ENCODE results near the gene PPP2R2B.

The PPP2R2B gene

GRCh38 chr5:146589028-146589345 is 289.6 kb downstream of the PPP2R2B start:
- TF ChIP-seq CREB1 (IDR thresholded peaks at IDR 0.05; ENCODE audit: low read depth) = no peak
- TF ChIP-seq TAF1 (IDR thresholded peaks at IDR 0.05; ENCODE audit: low read depth) = no peak
- TF ChIP-seq NFIC (IDR thresholded peaks at IDR 0.05) = no peak
- no peak for TF ChIP-seq USF1 (IDR thresholded peaks at IDR 0.05)
- TF ChIP-seq YY1 (IDR thresholded peaks at IDR 0.05; ENCODE audit: low read depth) = no peak
- no peak for TF ChIP-seq TEAD4 (IDR thresholded peaks at IDR 0.05)
- no peak for TF ChIP-seq MAX (IDR thresholded peaks at IDR 0.05)
- no peak for TF ChIP-seq RAD21 (IDR thresholded peaks at IDR 0.05; ENCODE audit: low read depth)
- TF ChIP-seq ZBTB7A (IDR thresholded peaks at IDR 0.05; ENCODE audit: low read depth) = no peak
- no peak for TF ChIP-seq FOXM1 (IDR thresholded peaks at IDR 0.05; ENCODE audit: borderline replicate concordance, low read depth)
- TF ChIP-seq CEBPB (IDR thresholded peaks at IDR 0.05) = no peak
- no peak for TF ChIP-seq EP300 (IDR thresholded peaks at IDR 0.05; ENCODE audit: borderline replicate concordance)
- TF ChIP-seq TCF12 (IDR thresholded peaks at IDR 0.05; ENCODE audit: low read depth) = no peak
- TF ChIP-seq EGR1 (IDR thresholded peaks at IDR 0.05) = no peak

- no peak for TF ChIP-seq RAD21 (IDR thresholded peaks at IDR 0.05; ENCODE audit: low read depth)
- TF ChIP-seq NFIC (IDR thresholded peaks at IDR 0.05) = no peak
- TF ChIP-seq TAF1 (IDR thresholded peaks at IDR 0.05; ENCODE audit: low read depth) = no peak
- no peak for TF ChIP-seq TCF12 (IDR thresholded peaks at IDR 0.05; ENCODE audit: low read depth)
- no peak for TF ChIP-seq USF1 (IDR thresholded peaks at IDR 0.05)
- TF ChIP-seq CEBPB (IDR thresholded peaks at IDR 0.05) = no peak
- no peak for TF ChIP-seq EP300 (IDR thresholded peaks at IDR 0.05; ENCODE audit: borderline replicate concordance)
- TF ChIP-seq TEAD4 (IDR thresholded peaks at IDR 0.05) = no peak
- no peak for TF ChIP-seq REST (IDR thresholded peaks at IDR 0.05; ENCODE audit: low read depth)
- no peak for TF ChIP-seq EGR1 (IDR thresholded peaks at IDR 0.05)
- no peak for TF ChIP-seq ZBTB7A (IDR thresholded peaks at IDR 0.05; ENCODE audit: low read depth)
- no peak for TF ChIP-seq FOXM1 (IDR thresholded peaks at IDR 0.05; ENCODE audit: borderline replicate concordance, low read depth)
- no peak for TF ChIP-seq MAX (IDR thresholded peaks at IDR 0.05)
- TF ChIP-seq YY1 (IDR thresholded peaks at IDR 0.05; ENCODE audit: low read depth) = no peak
Observed at GRCh38 chr5:146588331-146589027, 290.1 kb downstream of the PPP2R2B start.

GRCh38 chr5:146586752-146587151 is 291.8 kb downstream of the PPP2R2B start:
- TF ChIP-seq MAX (IDR thresholded peaks at IDR 0.05) (no peak), TAF1 (IDR thresholded peaks at IDR 0.05; ENCODE audit: low read depth) (no peak), REST (IDR thresholded peaks at IDR 0.05; ENCODE audit: low read depth) (no peak), ZBTB7A (IDR thresholded peaks at IDR 0.05; ENCODE audit: low read depth) (no peak), YY1 (IDR thresholded peaks at IDR 0.05; ENCODE audit: low read depth) (no peak), TEAD4 (IDR thresholded peaks at IDR 0.05) (no peak), NFIC (IDR thresholded peaks at IDR 0.05) (no peak), USF1 (IDR thresholded peaks at IDR 0.05) (no peak), CEBPB (IDR thresholded peaks at IDR 0.05) (no peak), CREB1 (IDR thresholded peaks at IDR 0.05; ENCODE audit: low read depth) (no peak), TCF12 (IDR thresholded peaks at IDR 0.05; ENCODE audit: low read depth) (no peak), EP300 (IDR thresholded peaks at IDR 0.05; ENCODE audit: borderline replicate concordance) (no peak), EGR1 (IDR thresholded peaks at IDR 0.05) (no peak), FOXM1 (IDR thresholded peaks at IDR 0.05; ENCODE audit: borderline replicate concordance, low read depth) (no peak), RAD21 (IDR thresholded peaks at IDR 0.05; ENCODE audit: low read depth) (no peak)

GRCh38 chr5:146584750-146585149 is 293.8 kb downstream of the PPP2R2B start:
- TF ChIP-seq CREB1 (IDR thresholded peaks at IDR 0.05; ENCODE audit: low read depth) (no peak), CEBPB (IDR thresholded peaks at IDR 0.05) (no peak), YY1 (IDR thresholded peaks at IDR 0.05; ENCODE audit: low read depth) (no peak), TEAD4 (IDR thresholded peaks at IDR 0.05) (no peak), USF1 (IDR thresholded peaks at IDR 0.05) (no peak), EP300 (IDR thresholded peaks at IDR 0.05; ENCODE audit: borderline replicate concordance) (no peak), RAD21 (IDR thresholded peaks at IDR 0.05; ENCODE audit: low read depth) (no peak), TCF12 (IDR thresholded peaks at IDR 0.05; ENCODE audit: low read depth) (no peak), MAX (IDR thresholded peaks at IDR 0.05) (no peak), REST (IDR thresholded peaks at IDR 0.05; ENCODE audit: low read depth) (no peak)
